ENCODE data around the gene KCNA1. TPM values are rescaled to one million over a fixed set of nuclear protein-coding genes. Genes with fewer than 3 reads are reported as not detected.
"Not testable (repeated sequence)": the region's sequence is repeated elsewhere in the genome, so short reads cannot be mapped to it uniquely, and the experiment has no call there.

The KCNA1 gene
- total and polyA plus RNA-seq, 8 donors: 0.19 TPM; not detected in 7

- TF ChIP-seq CTCF (IDR thresholded peaks at IDR 0.05): no peak
- Histone ChIP-seq H3K9me3 (no peaks in the 10 kb centered on the region), H3K4me1 (no peaks in the 10 kb centered on the region), H3K27me3 (peaks cover 0 to 3% (median 0%) of the 10 kb centered on the region in 4 donors), H3K36me3 (no peaks in the 10 kb centered on the region), H3K27ac (no peak overlapping the region), H3K4me3 (no peak overlapping the region)
- ATAC-seq (no peak), FAIRE-seq (no peak), DNase-seq (no peak)
- 33 to 47% methylated on average over 1 of the region's 1 CpG for WGBS, 2 donors
- intact Hi-C loops (cut with DNase I): no loop called here
These were observed 35.8 kb upstream of the KCNA1 start for GRCh38 chr12:4873947-4874346.

- Histone ChIP-seq H3K27ac (no peak overlapping the region), H3K4me1 (no peaks in the 10 kb centered on the region), H3K4me3 (no peak overlapping the region), H3K9me3 (no peaks in the 10 kb centered on the region), H3K36me3 (no peaks in the 10 kb centered on the region), H3K27me3 (peaks cover 0 to 3% (median 0%) of the 10 kb centered on the region in 4 donors)
- no peak for ATAC-seq
- DNase-seq: no peak
- intact Hi-C loops (cut with DNase I): no loop called here
- no peak for FAIRE-seq
- no peak for TF ChIP-seq CTCF (IDR thresholded peaks at IDR 0.05)
- 52 to 55% methylated on average over 2 of the region's 2 CpGs for WGBS, 2 donors
These were observed 35.0 kb upstream of the KCNA1 start for GRCh38 chr12:4874671-4875070.

- H3K27me3 ChIP-seq; H3K9me3 ChIP-seq; H3K4me1 ChIP-seq; H3K36me3 ChIP-seq; H3K27ac ChIP-seq; H3K4me3 ChIP-seq; DNase-seq; FAIRE-seq; ATAC-seq; intact Hi-C loops (cut with DNase I): not testable (repeated sequence)
- WGBS, 2 donors: 76 to 88% methylated on average over 2 of the region's 2 CpGs
These were observed 30.2 kb upstream of the KCNA1 start for GRCh38 chr12:4879481-4879880.

GRCh38 chr12:4881266-4882064, 28.2 kb upstream of the KCNA1 start:
- WGBS, 2 donors: 70 to 79% methylated on average over 20 of the region's 20 CpGs
- intact Hi-C loops (cut with DNase I): no loop called here
- no peak for DNase-seq
- no peaks in the 10 kb centered on the region for H3K36me3 ChIP-seq
- FAIRE-seq: no peak
- no peak for TF ChIP-seq CTCF (IDR thresholded peaks at IDR 0.05)
- H3K4me3 ChIP-seq: no peak overlapping the region
- H3K27ac ChIP-seq: no peak overlapping the region
- ATAC-seq: no peak
- H3K4me1 ChIP-seq: no peaks in the 10 kb centered on the region
- peaks cover 0 to 3% (median 2%) of the 10 kb centered on the region in 4 donors for H3K27me3 ChIP-seq
- no peaks in the 10 kb centered on the region for H3K9me3 ChIP-seq

GRCh38 chr12:4891866-4892265, 17.8 kb upstream of the KCNA1 start:
- no peak for ATAC-seq
- no peaks in the 10 kb centered on the region for H3K36me3 ChIP-seq
- intact Hi-C loops (cut with DNase I): no loop called here

More at GRCh38 chr12:4891866-4892265, 17.8 kb upstream of the KCNA1 start:
- TF ChIP-seq CTCF (IDR thresholded peaks at IDR 0.05): no peak
- H3K4me1 ChIP-seq: no peaks in the 10 kb centered on the region
- 55 to 58% methylated on average over 5 of the region's 5 CpGs for WGBS, 2 donors
- H3K27ac ChIP-seq: no peak overlapping the region
- FAIRE-seq: no peak
- peaks cover 0 to 4% (median 0%) of the 10 kb centered on the region in 4 donors for H3K27me3 ChIP-seq
- no peaks in the 10 kb centered on the region for H3K9me3 ChIP-seq
- no peak overlapping the region for H3K4me3 ChIP-seq
- no peak for DNase-seq
